RPMI7951 (cell line): ENCODE results near the gene CFDP1. TPM values are rescaled to one million over a fixed set of nuclear protein-coding genes. Genes with fewer than 3 reads are reported as not detected.

Experiments used
- DNase-seq: peaks from one replicate; pipeline ENCODE4 v3.0.0-alpha.2; 2012; ENCODE audit warnings: low read depth
- total RNA-seq: library from RNA; depleted of rRNA; stranded (reverse); fragments of >200 nt; shearing (Covaris generic); gene quantifications from 2 replicates; pipeline ENCODE4 v1.2.3, GENCODE V29; 2014

CFDP1 gene
- total RNA-seq, 1 experiment from 2014 or later = 86.9 TPM

- peak; percentile 45 for DNase-seq
These were observed 168.0 kb downstream of the CFDP1 start for GRCh38 chr16:75264999-75265910.

- peak; percentile 41 for DNase-seq
These were observed 168.8 kb downstream of the CFDP1 start for GRCh38 chr16:75264457-75264998.

GRCh38 chr16:75263963-75264445 lies 169.3 kb downstream of the CFDP1 start:
- DNase-seq = peak; percentile 61

- no peak for DNase-seq
These were observed 169.9 kb downstream of the CFDP1 start for GRCh38 chr16:75263291-75263962.

GRCh38 chr16:75262800-75263127 lies 170.5 kb downstream of the CFDP1 start:
- DNase-seq = no peak

GRCh38 chr16:75262104-75262799 lies 171.1 kb downstream of the CFDP1 start:
- peak; percentile 37 for DNase-seq

GRCh38 chr16:75261590-75262078 lies 171.7 kb downstream of the CFDP1 start:
- DNase-seq = no peak

GRCh38 chr16:75260851-75261589 lies 172.3 kb downstream of the CFDP1 start:
- no peak for DNase-seq

GRCh38 chr16:75258807-75259141 lies 174.5 kb downstream of the CFDP1 start:
- DNase-seq = no peak

GRCh38 chr16:75257886-75258806 lies 175.2 kb downstream of the CFDP1 start:
- DNase-seq = no peak

- DNase-seq = no peak
These were observed 176.5 kb downstream of the CFDP1 start for GRCh38 chr16:75256696-75257343.

- DNase-seq = no peak
These were observed 177.2 kb downstream of the CFDP1 start for GRCh38 chr16:75256059-75256571.

GRCh38 chr16:75254359-75254837 lies 178.9 kb downstream of the CFDP1 start:
- peak; percentile 51 for DNase-seq

- DNase-seq = no peak
These were observed 180.1 kb downstream of the CFDP1 start for GRCh38 chr16:75252946-75253911.

GRCh38 chr16:75252049-75252864 lies 181.0 kb downstream of the CFDP1 start:
- DNase-seq = no peak

GRCh38 chr16:75251280-75252048 lies 181.8 kb downstream of the CFDP1 start, which contains the start of gene BCAR1:
BCAR1 (minus strand) TSS chr16:75251624; CDS start chr16:75251482, 142 bp downstream.
- peak; percentile 85 for DNase-seq
